ENCODE data around the gene NOL4L. TPM values are rescaled to one million over a fixed set of nuclear protein-coding genes. Genes with fewer than 3 reads are reported as not detected.
"Not testable (repeated sequence)": the region's sequence is repeated elsewhere in the genome, so short reads cannot be mapped to it uniquely, and the experiment has no call there.

Gene NOL4L
- total and polyA plus RNA-seq, 2 experiments from 2014 or later: 35.6 to 42.9 TPM

- TF ChIP-seq, protein P1, sequence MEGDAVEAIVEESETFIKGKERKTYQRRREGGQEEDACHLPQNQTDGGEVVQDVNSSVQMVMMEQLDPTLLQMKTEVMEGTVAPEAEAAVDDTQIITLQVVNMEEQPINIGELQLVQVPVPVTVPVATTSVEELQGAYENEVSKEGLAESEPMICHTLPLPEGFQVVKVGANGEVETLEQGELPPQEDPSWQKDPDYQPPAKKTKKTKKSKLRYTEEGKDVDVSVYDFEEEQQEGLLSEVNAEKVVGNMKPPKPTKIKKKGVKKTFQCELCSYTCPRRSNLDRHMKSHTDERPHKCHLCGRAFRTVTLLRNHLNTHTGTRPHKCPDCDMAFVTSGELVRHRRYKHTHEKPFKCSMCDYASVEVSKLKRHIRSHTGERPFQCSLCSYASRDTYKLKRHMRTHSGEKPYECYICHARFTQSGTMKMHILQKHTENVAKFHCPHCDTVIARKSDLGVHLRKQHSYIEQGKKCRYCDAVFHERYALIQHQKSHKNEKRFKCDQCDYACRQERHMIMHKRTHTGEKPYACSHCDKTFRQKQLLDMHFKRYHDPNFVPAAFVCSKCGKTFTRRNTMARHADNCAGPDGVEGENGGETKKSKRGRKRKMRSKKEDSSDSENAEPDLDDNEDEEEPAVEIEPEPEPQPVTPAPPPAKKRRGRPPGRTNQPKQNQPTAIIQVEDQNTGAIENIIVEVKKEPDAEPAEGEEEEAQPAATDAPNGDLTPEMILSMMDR (IDR thresholded peaks at IDR 0.05; ENCODE audit: poor library complexity): no peak
- TF ChIP-seq EZH2phosphoT487 (IDR thresholded peaks at IDR 0.05; ENCODE audit: low read depth, severe bottlenecking, unreplicated experiment) (no peak), EZH2 (IDR thresholded peaks at IDR 0.05; ENCODE audit: borderline replicate concordance) (no peak)
- Histone ChIP-seq H3K27me3 (no peaks in the 10 kb centered on the region), H4K20me1 (ENCODE audit: insufficient read depth, poor library complexity, severe bottlenecking) (peaks cover 40% of the 10 kb centered on the region), H3K4me3 (no peak overlapping the region), H2AFZ (no peak overlapping the region), H3K4me2 (no peak overlapping the region), H3K27ac (no peak overlapping the region), H3K4me1 (ENCODE audit: insufficient read depth) (no peaks in the 10 kb centered on the region), H3K79me2 (peaks cover 92% of the 10 kb centered on the region), H3K9me2 (replicated peaks; ENCODE audit: insufficient read depth) (no peaks in the 10 kb centered on the region), H3K9me3 (ENCODE audit: low read depth) (no peaks in the 10 kb centered on the region), H3K36me3 (replicated peaks; ENCODE audit: insufficient read depth, low read depth) (no peaks in the 10 kb centered on the region)
- DNase-seq (ENCODE audit: low spot score): no peak
- 70% methylated on average over 2 of the region's 2 CpGs for WGBS (ENCODE audit: low lambda C conversion rate, missing lambda C conversion rate)
Measured at GRCh38 chr20:32415494-32415893, 169.6 kb downstream of the NOL4L start.

DNA sequence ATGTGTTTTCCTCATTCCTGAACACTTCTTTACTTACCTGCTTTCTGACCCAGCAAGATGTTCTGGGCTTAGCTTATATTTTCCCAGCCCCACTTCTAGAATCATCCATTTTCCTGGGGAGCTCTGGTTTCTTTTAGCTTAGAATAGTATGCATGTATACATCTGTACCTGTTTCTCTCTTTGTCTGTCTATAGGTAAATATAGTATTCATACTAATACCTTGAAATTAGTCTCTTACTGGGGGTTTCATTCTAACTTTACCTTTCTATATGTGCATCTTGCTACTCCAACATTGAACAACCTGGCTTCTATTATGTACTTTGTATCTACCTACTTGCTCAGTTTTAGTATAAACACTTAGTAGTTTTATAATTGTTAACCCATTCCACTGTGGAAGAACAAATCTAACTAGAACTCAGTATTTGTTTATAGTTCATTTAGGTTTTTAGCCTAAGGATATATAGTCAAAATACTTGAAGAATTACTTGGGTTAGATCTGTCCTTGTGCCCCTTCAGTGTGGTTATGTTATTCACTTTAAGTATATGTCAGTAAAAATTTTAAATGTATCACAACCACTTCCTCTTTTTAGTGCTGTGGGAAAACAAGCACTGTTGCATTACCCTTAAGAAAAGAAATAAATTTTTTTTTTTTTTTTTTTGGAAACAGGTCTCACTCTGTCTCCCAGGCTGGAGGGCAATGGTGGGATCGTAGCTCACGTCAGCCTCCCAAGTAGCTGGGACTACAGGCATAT is 173.0 kb downstream of the NOL4L start:
- TF ChIP-seq EZH2phosphoT487 (IDR thresholded peaks at IDR 0.05; ENCODE audit: low read depth, severe bottlenecking, unreplicated experiment) (no peak), EZH2 (IDR thresholded peaks at IDR 0.05; ENCODE audit: borderline replicate concordance) (no peak)
- TF ChIP-seq, protein P1 (IDR thresholded peaks at IDR 0.05; ENCODE audit: poor library complexity): no peak
- no peak for DNase-seq (ENCODE audit: low spot score)
- H3K9me2 ChIP-seq (replicated peaks; ENCODE audit: insufficient read depth): no peaks in the 10 kb centered on the region
- H3K27ac ChIP-seq: no peak overlapping the region
- no peak overlapping the region for H3K4me2 ChIP-seq
- H3K9me3 ChIP-seq (ENCODE audit: low read depth): no peaks in the 10 kb centered on the region
- 90% methylated on average over 2 of the region's 2 CpGs for WGBS (ENCODE audit: low lambda C conversion rate, missing lambda C conversion rate)
- H3K4me3 ChIP-seq: no peak overlapping the region
- H2AFZ ChIP-seq: no peak overlapping the region
- peaks cover 95% of the 10 kb centered on the region for H3K79me2 ChIP-seq
- H4K20me1 ChIP-seq (ENCODE audit: insufficient read depth, poor library complexity, severe bottlenecking): peaks cover 41% of the 10 kb centered on the region
- H3K27me3 ChIP-seq: no peaks in the 10 kb centered on the region
- no peaks in the 10 kb centered on the region for H3K4me1 ChIP-seq (ENCODE audit: insufficient read depth)
- H3K36me3 ChIP-seq (replicated peaks; ENCODE audit: insufficient read depth, low read depth): no peaks in the 10 kb centered on the region

DNA sequence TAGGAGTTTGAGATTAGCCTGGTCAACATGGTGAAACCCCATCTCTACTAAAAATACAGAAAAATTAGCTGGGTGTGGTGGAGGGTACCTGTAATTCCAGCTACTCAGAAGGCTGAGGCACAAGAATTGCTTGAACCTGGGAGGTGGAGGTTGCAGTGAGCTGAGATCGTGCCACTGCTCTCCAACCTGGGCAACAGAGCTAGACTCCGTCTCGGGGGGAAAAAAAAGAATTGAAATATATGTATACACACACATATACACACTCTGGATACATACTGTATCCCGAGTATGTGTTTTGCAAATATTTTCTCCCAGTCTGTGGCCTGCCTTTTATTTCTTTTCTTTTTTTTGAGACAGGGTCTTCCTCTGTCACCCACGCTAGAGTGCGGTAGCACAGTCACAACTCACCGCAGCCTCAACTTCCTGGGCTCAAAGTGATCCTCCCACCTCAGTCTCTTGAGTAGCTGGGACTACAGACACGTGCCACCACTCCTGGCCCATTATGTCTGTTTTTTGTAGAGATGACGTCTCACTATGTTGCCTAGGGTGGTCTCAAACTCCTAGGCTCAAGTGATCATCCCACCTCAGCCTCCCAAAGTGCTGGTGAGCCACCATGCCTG is 177.9 kb downstream of the NOL4L start:
- not testable (repeated sequence) for H3K4me2 ChIP-seq; H3K27me3 ChIP-seq; H3K9me3 ChIP-seq (ENCODE audit: low read depth); H3K9me2 ChIP-seq (replicated peaks; ENCODE audit: insufficient read depth); DNase-seq (ENCODE audit: low spot score); H3K4me3 ChIP-seq; H3K27ac ChIP-seq; H2AFZ ChIP-seq; H3K36me3 ChIP-seq (replicated peaks; ENCODE audit: insufficient read depth, low read depth); H3K4me1 ChIP-seq (ENCODE audit: insufficient read depth)
- H3K79me2 ChIP-seq: peaks cover 95% of the 10 kb centered on the region
- WGBS (ENCODE audit: low lambda C conversion rate, missing lambda C conversion rate): 95% methylated on average over 9 of the region's 9 CpGs
- peaks cover 43% of the 10 kb centered on the region for H4K20me1 ChIP-seq (ENCODE audit: insufficient read depth, poor library complexity, severe bottlenecking)

- no peak for DNase-seq (ENCODE audit: low spot score)
- Histone ChIP-seq H3K36me3 (replicated peaks; ENCODE audit: insufficient read depth, low read depth) (no peaks in the 10 kb centered on the region), H2AFZ (no peak overlapping the region), H3K27ac (no peak overlapping the region), H3K9me2 (replicated peaks; ENCODE audit: insufficient read depth) (no peaks in the 10 kb centered on the region), H3K79me2 (peaks cover 95% of the 10 kb centered on the region), H3K4me2 (no peak overlapping the region), H4K20me1 (ENCODE audit: insufficient read depth, poor library complexity, severe bottlenecking) (peaks cover 40% of the 10 kb centered on the region), H3K4me1 (ENCODE audit: insufficient read depth) (no peaks in the 10 kb centered on the region), H3K9me3 (ENCODE audit: low read depth) (no peaks in the 10 kb centered on the region), H3K4me3 (no peak overlapping the region), H3K27me3 (no peaks in the 10 kb centered on the region)
- WGBS (ENCODE audit: low lambda C conversion rate, missing lambda C conversion rate): 97% methylated on average over 4 of the region's 4 CpGs
- TF ChIP-seq EZH2 (IDR thresholded peaks at IDR 0.05; ENCODE audit: borderline replicate concordance): no peak
- no peak for TF ChIP-seq EZH2phosphoT487 (IDR thresholded peaks at IDR 0.05; ENCODE audit: low read depth, severe bottlenecking, unreplicated experiment)
- TF ChIP-seq, protein P1 (IDR thresholded peaks at IDR 0.05; ENCODE audit: poor library complexity): no peak
Measured at GRCh38 chr20:32406701-32407100, 178.4 kb downstream of the NOL4L start.
